ENCODE results near the gene AKAP6.

AKAP6 gene

GRCh38 chr14:32491416-32492016, 162.4 kb downstream of the AKAP6 start:
- DNase-seq = no peak

- no peak for DNase-seq
Measured at GRCh38 chr14:32492457-32492856, 163.4 kb downstream of the AKAP6 start.

- DNase-seq = no peak
Measured at GRCh38 chr14:32494609-32495434, 165.7 kb downstream of the AKAP6 start.

- DNase-seq = no peak
Measured at GRCh38 chr14:32495435-32495734, 166.3 kb downstream of the AKAP6 start.

- no peak for DNase-seq
Measured at GRCh38 chr14:32497248-32497647, 168.2 kb downstream of the AKAP6 start.

- no peak for DNase-seq
Measured at GRCh38 chr14:32507029-32507984, 178.2 kb downstream of the AKAP6 start.

GRCh38 chr14:32508281-32508680, 179.2 kb downstream of the AKAP6 start:
- DNase-seq = no peak

GRCh38 chr14:32509632-32510187, 180.6 kb downstream of the AKAP6 start:
- DNase-seq = no peak

- no peak for DNase-seq
Measured at GRCh38 chr14:32510815-32511214, 181.7 kb downstream of the AKAP6 start.

- no peak for DNase-seq
Measured at GRCh38 chr14:32512348-32512747, 183.2 kb downstream of the AKAP6 start.

- no peak for DNase-seq
Measured at GRCh38 chr14:32512813-32513212, 183.7 kb downstream of the AKAP6 start.

- DNase-seq = no peak
Measured at GRCh38 chr14:32513571-32514009, 184.5 kb downstream of the AKAP6 start.

GRCh38 chr14:32514236-32514635, 185.1 kb downstream of the AKAP6 start:
- no peak for DNase-seq

- no peak for DNase-seq
Measured at GRCh38 chr14:32514681-32515080, 185.6 kb downstream of the AKAP6 start.

GRCh38 chr14:32524609-32525375, 195.7 kb downstream of the AKAP6 start:
- DNase-seq = no peak

GRCh38 chr14:32525591-32525990, 196.5 kb downstream of the AKAP6 start:
- DNase-seq = no peak

- no peak for DNase-seq
Measured at GRCh38 chr14:32530800-32531199, 201.7 kb downstream of the AKAP6 start.

- no peak for DNase-seq
Measured at GRCh38 chr14:32531942-32532515, 202.9 kb downstream of the AKAP6 start.

- DNase-seq = no peak
Measured at GRCh38 chr14:32534145-32534544, 205.0 kb downstream of the AKAP6 start.

- no peak for DNase-seq
Measured at GRCh38 chr14:32536175-32536574, 207.1 kb downstream of the AKAP6 start.

GRCh38 chr14:32537166-32537565, 208.1 kb downstream of the AKAP6 start:
- DNase-seq = no peak

GRCh38 chr14:32542507-32542906, 213.4 kb downstream of the AKAP6 start:
- no peak for DNase-seq

All from NCI-H748 treated with DMSO at 0.1 percent for 48 hours (cell line).